Stimulated activated memory B cell treated with anti-CD40 and anti-IgM and Interleukin-4, amounts not matched to agents 10 μg/mL and 1 μg/mL and 100 μg/mL, for 72 hours (primary cell): ENCODE results near the gene SMYD3.
A peak's percentile ranks its signal among the peaks of the same experiment; 100 is the strongest.
"Not testable (repeated sequence)": the region's sequence is repeated elsewhere in the genome, so short reads cannot be mapped to it uniquely, and the experiment has no call there.

Experiments
- ATAC-seq: fragments of 150-1000 bp; cut with Tn5 transposase; 2 replicates; pipeline ENCODE4 v1.10.0; 2021
- H3K27ac Mint-ChIP-seq: one replicate; pipeline ENCODE4 v1.8.0; 2022; ENCODE audit warnings: mild to moderate bottlenecking, mixed read lengths
- H3K27me3 Mint-ChIP-seq: one replicate; pipeline ENCODE4 v1.8.0; 2022; ENCODE audit warnings: mixed read lengths
- H3K36me3 Mint-ChIP-seq: one replicate; pipeline ENCODE4 v1.8.0; 2022; ENCODE audit warnings: mixed read lengths
- H3K4me1 Mint-ChIP-seq: one replicate; pipeline ENCODE4 v1.8.0; 2022; ENCODE audit warnings: mixed read lengths
- H3K4me3 Mint-ChIP-seq: one replicate; pipeline ENCODE4 v1.8.0; 2022; ENCODE audit warnings: mild to moderate bottlenecking, moderate library complexity, mixed read lengths
- H3K9me3 Mint-ChIP-seq: one replicate; pipeline ENCODE4 v1.8.0; 2022; ENCODE audit warnings: mixed read lengths

The SMYD3 gene

GRCh38 chr1:246383791-246384190, 123.3 kb downstream of the SMYD3 start:
- Mint-ChIP-seq H3K4me3 (no peak overlapping the region), H3K9me3 (no peaks in the 10 kb centered on the region), H3K4me1 (peaks cover 6% of the 10 kb centered on the region), H3K27me3 (no peaks in the 10 kb centered on the region), H3K27ac (no peak overlapping the region), H3K36me3 (no peaks in the 10 kb centered on the region)
- no peak for ATAC-seq

GRCh38 chr1:246383239-246383589, 123.9 kb downstream of the SMYD3 start:
- ATAC-seq, result no peak
- H3K9me3 Mint-ChIP-seq, result no peaks in the 10 kb centered on the region
- no peak overlapping the region for H3K27ac Mint-ChIP-seq
- no peaks in the 10 kb centered on the region for H3K36me3 Mint-ChIP-seq
- no peak overlapping the region for H3K4me3 Mint-ChIP-seq
- peaks cover 6% of the 10 kb centered on the region for H3K4me1 Mint-ChIP-seq
- no peaks in the 10 kb centered on the region for H3K27me3 Mint-ChIP-seq

GRCh38 chr1:246382589-246383238, 124.4 kb downstream of the SMYD3 start:
- Mint-ChIP-seq H3K9me3 (no peaks in the 10 kb centered on the region), H3K4me3 (no peak overlapping the region), H3K36me3 (no peaks in the 10 kb centered on the region), H3K27ac (no peak overlapping the region), H3K27me3 (no peaks in the 10 kb centered on the region), H3K4me1 (peaks cover 6% of the 10 kb centered on the region)
- ATAC-seq, result peak; percentile 27

- H3K27me3 Mint-ChIP-seq, result no peaks in the 10 kb centered on the region
- H3K27ac Mint-ChIP-seq, result no peak overlapping the region
- ATAC-seq, result no peak
- H3K36me3 Mint-ChIP-seq, result no peaks in the 10 kb centered on the region
- H3K4me1 Mint-ChIP-seq, result peaks cover 6% of the 10 kb centered on the region
- no peak overlapping the region for H3K4me3 Mint-ChIP-seq
- H3K9me3 Mint-ChIP-seq, result no peaks in the 10 kb centered on the region
These were observed 125.6 kb downstream of the SMYD3 start for GRCh38 chr1:246381452-246381851.

- H3K4me3 Mint-ChIP-seq, result no peak overlapping the region
- H3K27ac Mint-ChIP-seq, result no peak overlapping the region
- H3K36me3 Mint-ChIP-seq, result no peaks in the 10 kb centered on the region
- H3K9me3 Mint-ChIP-seq, result no peaks in the 10 kb centered on the region
- H3K4me1 Mint-ChIP-seq, result peaks cover 5% of the 10 kb centered on the region
- ATAC-seq, result no peak
- H3K27me3 Mint-ChIP-seq, result no peaks in the 10 kb centered on the region
These were observed 129.4 kb downstream of the SMYD3 start for GRCh38 chr1:246377625-246378153.

- no peaks in the 10 kb centered on the region for H3K9me3 Mint-ChIP-seq
- H3K27ac Mint-ChIP-seq, result no peak overlapping the region
- peaks cover 9% of the 10 kb centered on the region for H3K4me1 Mint-ChIP-seq
- no peak overlapping the region for H3K4me3 Mint-ChIP-seq
- ATAC-seq, result no peak
- no peaks in the 10 kb centered on the region for H3K36me3 Mint-ChIP-seq
- no peaks in the 10 kb centered on the region for H3K27me3 Mint-ChIP-seq
These were observed 133.1 kb downstream of the SMYD3 start for GRCh38 chr1:246373828-246374569.

- H3K36me3 Mint-ChIP-seq, result no peaks in the 10 kb centered on the region
- peaks cover 9% of the 10 kb centered on the region for H3K4me1 Mint-ChIP-seq
- no peak for ATAC-seq
- H3K27ac Mint-ChIP-seq, result no peak overlapping the region
- H3K9me3 Mint-ChIP-seq, result no peaks in the 10 kb centered on the region
- no peak overlapping the region for H3K4me3 Mint-ChIP-seq
- no peaks in the 10 kb centered on the region for H3K27me3 Mint-ChIP-seq
These were observed 134.5 kb downstream of the SMYD3 start for GRCh38 chr1:246372559-246372958.

- no peaks in the 10 kb centered on the region for H3K27me3 Mint-ChIP-seq
- no peaks in the 10 kb centered on the region for H3K9me3 Mint-ChIP-seq
- H3K27ac Mint-ChIP-seq, result no peak overlapping the region
- no peaks in the 10 kb centered on the region for H3K36me3 Mint-ChIP-seq
- no peak for ATAC-seq
- H3K4me1 Mint-ChIP-seq, result peaks cover 28% of the 10 kb centered on the region
- no peak overlapping the region for H3K4me3 Mint-ChIP-seq
These were observed 140.0 kb downstream of the SMYD3 start for GRCh38 chr1:246367041-246367440.

- Mint-ChIP-seq H3K4me3 (no peak overlapping the region), H3K4me1 (peaks cover 30% of the 10 kb centered on the region), H3K27me3 (no peaks in the 10 kb centered on the region), H3K36me3 (peaks cover 4% of the 10 kb centered on the region), H3K9me3 (peaks cover 4% of the 10 kb centered on the region), H3K27ac (peak overlapping the region; percentile 11)
- ATAC-seq, result peak; percentile 57
These were observed 141.4 kb downstream of the SMYD3 start for GRCh38 chr1:246365708-246366107.

- peaks cover 38% of the 10 kb centered on the region for H3K4me1 Mint-ChIP-seq
- ATAC-seq, result no peak
These were observed 142.6 kb downstream of the SMYD3 start for GRCh38 chr1:246364415-246364941.

GRCh38 chr1:246357014-246357598, 150.0 kb downstream of the SMYD3 start:
- not testable (repeated sequence) for H3K27ac Mint-ChIP-seq, H3K4me3 Mint-ChIP-seq, H3K27me3 Mint-ChIP-seq, ATAC-seq
- peaks cover 15% of the 10 kb centered on the region for H3K9me3 Mint-ChIP-seq
- H3K4me1 Mint-ChIP-seq, result peaks cover 16% of the 10 kb centered on the region
- peaks cover 53% of the 10 kb centered on the region for H3K36me3 Mint-ChIP-seq

More at GRCh38 chr1:246364415-246364941, 142.6 kb downstream of the SMYD3 start:
- Mint-ChIP-seq H3K36me3 (peaks cover 16% of the 10 kb centered on the region), H3K27ac (peak overlapping the region; percentile 11), H3K27me3 (no peaks in the 10 kb centered on the region), H3K4me3 (no peak overlapping the region), H3K9me3 (peaks cover 4% of the 10 kb centered on the region)

GRCh38 chr1:246355411-246356230, 151.5 kb downstream of the SMYD3 start:
- H3K4me3 Mint-ChIP-seq, result no peak overlapping the region
- H3K36me3 Mint-ChIP-seq, result peaks cover 49% of the 10 kb centered on the region
- ATAC-seq, result no peak
- peaks cover 12% of the 10 kb centered on the region for H3K9me3 Mint-ChIP-seq
- H3K27me3 Mint-ChIP-seq, result no peaks in the 10 kb centered on the region
- H3K27ac Mint-ChIP-seq, result no peak overlapping the region
- peaks cover 13% of the 10 kb centered on the region for H3K4me1 Mint-ChIP-seq

- no peak for ATAC-seq
- no peaks in the 10 kb centered on the region for H3K9me3 Mint-ChIP-seq
These were observed 155.4 kb downstream of the SMYD3 start for GRCh38 chr1:246351721-246352120.

GRCh38 chr1:246350745-246351144, 156.3 kb downstream of the SMYD3 start:
- no peak for ATAC-seq
- H3K4me1 Mint-ChIP-seq, result peaks cover under 1% of the 10 kb centered on the region
- H3K36me3 Mint-ChIP-seq, result peaks cover 58% of the 10 kb centered on the region
- no peaks in the 10 kb centered on the region for H3K9me3 Mint-ChIP-seq
- H3K4me3 Mint-ChIP-seq, result no peak overlapping the region
- H3K27me3 Mint-ChIP-seq, result no peaks in the 10 kb centered on the region
- no peak overlapping the region for H3K27ac Mint-ChIP-seq

More at GRCh38 chr1:246351721-246352120, 155.4 kb downstream of the SMYD3 start:
- Mint-ChIP-seq H3K27ac (no peak overlapping the region), H3K27me3 (no peaks in the 10 kb centered on the region), H3K36me3 (peaks cover 57% of the 10 kb centered on the region), H3K4me3 (no peak overlapping the region), H3K4me1 (peaks cover 6% of the 10 kb centered on the region)

- Mint-ChIP-seq H3K36me3 (peaks cover 41% of the 10 kb centered on the region), H3K4me3 (no peak overlapping the region), H3K4me1 (peaks cover 6% of the 10 kb centered on the region), H3K27me3 (no peaks in the 10 kb centered on the region), H3K27ac (no peak overlapping the region), H3K9me3 (peaks cover 2% of the 10 kb centered on the region)
- ATAC-seq, result no peak
These were observed 163.1 kb downstream of the SMYD3 start for GRCh38 chr1:246343937-246344336.
